Right lobe of liver (tissue), 4 donors: ENCODE measurements around the gene INTS7.

Experiments used
- POLR2A ChIP-seq: fragments of 450-650 bp; IDR thresholded peaks from one replicate; pipeline ENCODE4 v1.6.1; 2017; ENCODE audit warnings: antibody characterized with exemption, mild to moderate bottlenecking
- TF ChIP-seq, protein P1 (sequence below), 4 donors: fragments of 200-600 bp in 3 of 4; fragments of 450-650 bp in 1 of 4; IDR thresholded peaks; one replicate each; pipeline versions ENCODE4 v1.5.1 to v1.8.0; 2016 to 2022; ENCODE audit warnings: antibody characterized with exemption in 4 of 4, mild to moderate bottlenecking in 2 of 4
- donor health status: DM: no; HTN: no; CAD: no.
- donor health status: DM: no; HTN: no; CAD: no.
- donor health status: DM: no; HTN: yes; CAD: no.

DNA sequence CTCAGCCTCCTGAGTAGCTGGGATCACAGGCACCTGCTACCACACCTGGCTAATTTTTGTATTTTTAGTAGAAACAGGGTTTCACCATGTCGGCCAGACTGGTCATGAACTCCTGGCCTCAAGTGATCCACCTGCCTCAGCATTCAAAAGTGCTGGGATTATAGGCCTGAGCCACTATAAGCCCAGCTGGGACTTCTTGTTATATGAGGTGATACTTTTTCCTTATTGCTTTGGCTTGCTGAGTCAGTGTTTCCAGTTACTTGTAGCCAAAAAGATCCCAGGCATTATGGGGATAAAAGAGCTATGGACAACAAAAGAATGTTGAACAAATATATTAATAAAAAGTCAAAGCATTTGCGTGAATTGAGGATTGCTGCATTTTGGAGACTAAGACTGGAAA, 134.9 kb downstream of the INTS7 start:
- TF ChIP-seq, protein P1, sequence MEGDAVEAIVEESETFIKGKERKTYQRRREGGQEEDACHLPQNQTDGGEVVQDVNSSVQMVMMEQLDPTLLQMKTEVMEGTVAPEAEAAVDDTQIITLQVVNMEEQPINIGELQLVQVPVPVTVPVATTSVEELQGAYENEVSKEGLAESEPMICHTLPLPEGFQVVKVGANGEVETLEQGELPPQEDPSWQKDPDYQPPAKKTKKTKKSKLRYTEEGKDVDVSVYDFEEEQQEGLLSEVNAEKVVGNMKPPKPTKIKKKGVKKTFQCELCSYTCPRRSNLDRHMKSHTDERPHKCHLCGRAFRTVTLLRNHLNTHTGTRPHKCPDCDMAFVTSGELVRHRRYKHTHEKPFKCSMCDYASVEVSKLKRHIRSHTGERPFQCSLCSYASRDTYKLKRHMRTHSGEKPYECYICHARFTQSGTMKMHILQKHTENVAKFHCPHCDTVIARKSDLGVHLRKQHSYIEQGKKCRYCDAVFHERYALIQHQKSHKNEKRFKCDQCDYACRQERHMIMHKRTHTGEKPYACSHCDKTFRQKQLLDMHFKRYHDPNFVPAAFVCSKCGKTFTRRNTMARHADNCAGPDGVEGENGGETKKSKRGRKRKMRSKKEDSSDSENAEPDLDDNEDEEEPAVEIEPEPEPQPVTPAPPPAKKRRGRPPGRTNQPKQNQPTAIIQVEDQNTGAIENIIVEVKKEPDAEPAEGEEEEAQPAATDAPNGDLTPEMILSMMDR (IDR thresholded peaks at IDR 0.05): no peak
- no peak for TF ChIP-seq POLR2A
